Colonic mucosa (tissue), 4 donors: ENCODE results near the gene RIN3. TPM values are rescaled to one million over a fixed set of nuclear protein-coding genes. Genes with fewer than 3 reads are reported as not detected.
"Not testable (repeated sequence)": the region's sequence is repeated elsewhere in the genome, so short reads cannot be mapped to it uniquely, and the experiment has no call there.

Source experiments
- DNase-seq: peaks from one replicate; pipeline ENCODE4 v3.0.0-alpha.2; 2020
- H3K27ac ChIP-seq: fragments of 200-600 bp; one replicate; pipeline ENCODE4 v1.8.0; 2021
- H3K27me3 ChIP-seq: fragments of 200-600 bp; one replicate; pipeline ENCODE4 v1.8.0; 2021
- H3K36me3 ChIP-seq: fragments of 200-600 bp; one replicate; pipeline ENCODE4 v1.8.0; 2021
- H3K4me1 ChIP-seq: fragments of 200-600 bp; one replicate; pipeline ENCODE4 v1.8.0; 2021; ENCODE audit warnings: mild to moderate bottlenecking
- H3K4me3 ChIP-seq: fragments of 200-600 bp; one replicate; pipeline ENCODE4 v1.8.0; 2021
- H3K9ac ChIP-seq, 2 donors: one replicate each; pipeline ENCODE4 v1.7.0; 2013; ENCODE audit warnings: control low read depth in 2 of 2, low read depth in 2 of 2, low read length in 2 of 2
- H3K9me3 ChIP-seq: fragments of 200-600 bp; one replicate; pipeline ENCODE4 v1.8.0; 2021
- intact Hi-C: fragments of 100-400 bp; cut with DNase I; formaldehyde crosslinking; loops from one replicate; pipeline ENCODE4 v1.14.1; 2022
- total RNA-seq, 2 donors: library from RNA; stranded (reverse); fragmentation: NEBNext Ultra II Directional in 1 of 2; extraction: Animal tissue kit (Norgen Biotek cat#: 25700) in 1 of 2; gene quantifications; one replicate each; pipeline ENCODE4 v1.2.1, GENCODE V29; 2021
- TF ChIP-seq, protein P1 (sequence below): fragments of 200-600 bp; IDR thresholded peaks from one replicate; pipeline ENCODE4 v1.8.0; 2022; ENCODE audit warnings: antibody characterized with exemption, mild to moderate bottlenecking
- donor health status: healthy.
- donor health status: DM: no; HTN: no; CAD: no.
- donor health status: DM: no; HTN: no; CAD: no.

Gene RIN3
- total RNA-seq, 2 donors from 2014 or later: 18.4 to 23.2 TPM

DNA sequence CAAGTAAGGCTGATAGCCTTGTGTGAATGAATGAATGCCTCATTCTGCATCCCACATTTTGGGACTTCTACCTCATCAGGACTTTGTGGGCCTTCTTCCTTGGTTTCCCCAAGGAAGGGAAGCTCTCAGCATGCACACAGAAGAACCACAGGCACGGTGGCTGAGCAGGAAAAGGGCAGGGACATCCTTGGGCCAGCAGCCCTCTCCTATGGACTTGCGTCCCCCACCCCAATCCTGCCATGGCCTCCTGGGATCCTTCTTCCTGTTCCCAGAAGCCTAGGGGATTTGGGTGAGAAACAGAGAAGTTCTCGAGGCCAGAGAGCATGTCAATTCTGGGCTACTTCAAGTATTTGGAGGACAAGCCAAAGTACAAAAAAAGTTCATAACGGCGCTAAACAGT lies 165.2 kb downstream of the RIN3 start:
- Histone ChIP-seq H3K4me3 (no peak overlapping the region), H3K4me1 (no peaks in the 10 kb centered on the region), H3K27ac (no peak overlapping the region), H3K27me3 (no peaks in the 10 kb centered on the region), H3K9ac (no peak overlapping the region), H3K9me3 (no peaks in the 10 kb centered on the region), H3K36me3 (no peaks in the 10 kb centered on the region)
- TF ChIP-seq, protein P1, sequence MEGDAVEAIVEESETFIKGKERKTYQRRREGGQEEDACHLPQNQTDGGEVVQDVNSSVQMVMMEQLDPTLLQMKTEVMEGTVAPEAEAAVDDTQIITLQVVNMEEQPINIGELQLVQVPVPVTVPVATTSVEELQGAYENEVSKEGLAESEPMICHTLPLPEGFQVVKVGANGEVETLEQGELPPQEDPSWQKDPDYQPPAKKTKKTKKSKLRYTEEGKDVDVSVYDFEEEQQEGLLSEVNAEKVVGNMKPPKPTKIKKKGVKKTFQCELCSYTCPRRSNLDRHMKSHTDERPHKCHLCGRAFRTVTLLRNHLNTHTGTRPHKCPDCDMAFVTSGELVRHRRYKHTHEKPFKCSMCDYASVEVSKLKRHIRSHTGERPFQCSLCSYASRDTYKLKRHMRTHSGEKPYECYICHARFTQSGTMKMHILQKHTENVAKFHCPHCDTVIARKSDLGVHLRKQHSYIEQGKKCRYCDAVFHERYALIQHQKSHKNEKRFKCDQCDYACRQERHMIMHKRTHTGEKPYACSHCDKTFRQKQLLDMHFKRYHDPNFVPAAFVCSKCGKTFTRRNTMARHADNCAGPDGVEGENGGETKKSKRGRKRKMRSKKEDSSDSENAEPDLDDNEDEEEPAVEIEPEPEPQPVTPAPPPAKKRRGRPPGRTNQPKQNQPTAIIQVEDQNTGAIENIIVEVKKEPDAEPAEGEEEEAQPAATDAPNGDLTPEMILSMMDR: no peak
- intact Hi-C loops: no loop called here
- DNase-seq: no peak

DNA sequence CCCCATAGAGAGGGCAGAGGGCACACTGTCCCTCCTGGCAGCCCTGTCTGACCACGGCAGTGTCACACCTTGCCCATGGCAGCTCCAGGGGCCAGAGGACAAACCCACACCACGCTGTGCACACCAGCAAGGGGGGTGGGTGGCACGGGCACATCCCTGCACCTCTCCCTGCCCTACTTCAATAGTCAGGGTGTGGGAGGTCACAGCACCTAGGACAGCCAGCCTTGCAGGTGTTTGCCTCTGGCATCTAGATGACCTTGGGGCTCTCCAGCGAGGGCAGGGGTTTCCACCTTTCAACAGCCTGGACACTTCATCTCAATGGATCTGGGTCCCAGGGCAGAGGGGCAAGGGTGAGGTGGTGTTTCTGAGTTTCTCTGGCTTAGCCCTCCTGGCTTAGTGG lies 165.7 kb downstream of the RIN3 start:
- no peaks in the 10 kb centered on the region for H3K9me3 ChIP-seq
- H3K27ac ChIP-seq: no peak overlapping the region
- H3K4me3 ChIP-seq: no peak overlapping the region
- H3K9ac ChIP-seq: no peak overlapping the region
- no peaks in the 10 kb centered on the region for H3K4me1 ChIP-seq
- DNase-seq: no peak
- no peaks in the 10 kb centered on the region for H3K27me3 ChIP-seq
- TF ChIP-seq, protein P1: no peak
- intact Hi-C loops: no loop called here
- H3K36me3 ChIP-seq: no peaks in the 10 kb centered on the region

DNA sequence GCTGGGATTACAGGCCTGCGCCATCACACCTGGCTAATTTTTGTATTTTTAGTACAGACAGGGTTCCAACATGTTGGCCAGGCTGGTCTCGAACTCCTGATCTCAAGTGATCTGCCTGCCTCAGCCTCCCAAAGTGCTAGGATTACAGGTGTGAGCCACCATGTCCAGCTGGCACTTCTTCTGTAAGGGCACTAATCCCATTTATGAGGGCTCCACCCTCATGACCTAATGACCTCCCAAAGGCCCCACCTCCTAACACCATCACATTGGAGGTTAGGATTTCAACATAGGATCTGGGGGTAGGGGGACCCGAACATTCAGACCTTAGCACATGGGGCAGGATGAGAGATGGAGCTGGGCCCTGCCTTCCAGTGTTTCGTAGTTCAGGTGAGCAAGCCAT lies 166.7 kb downstream of the RIN3 start:
- H3K27ac ChIP-seq, H3K9me3 ChIP-seq, H3K36me3 ChIP-seq, H3K27me3 ChIP-seq, H3K9ac ChIP-seq, H3K4me3 ChIP-seq, DNase-seq, H3K4me1 ChIP-seq: not testable (repeated sequence)
- intact Hi-C loops: loop anchor here (2.0 to 10.0 kb wide), 2 partner anchors 90 to 556 kb away; partner anchors contain the start of genes CPSF2 and NDUFB1

DNA sequence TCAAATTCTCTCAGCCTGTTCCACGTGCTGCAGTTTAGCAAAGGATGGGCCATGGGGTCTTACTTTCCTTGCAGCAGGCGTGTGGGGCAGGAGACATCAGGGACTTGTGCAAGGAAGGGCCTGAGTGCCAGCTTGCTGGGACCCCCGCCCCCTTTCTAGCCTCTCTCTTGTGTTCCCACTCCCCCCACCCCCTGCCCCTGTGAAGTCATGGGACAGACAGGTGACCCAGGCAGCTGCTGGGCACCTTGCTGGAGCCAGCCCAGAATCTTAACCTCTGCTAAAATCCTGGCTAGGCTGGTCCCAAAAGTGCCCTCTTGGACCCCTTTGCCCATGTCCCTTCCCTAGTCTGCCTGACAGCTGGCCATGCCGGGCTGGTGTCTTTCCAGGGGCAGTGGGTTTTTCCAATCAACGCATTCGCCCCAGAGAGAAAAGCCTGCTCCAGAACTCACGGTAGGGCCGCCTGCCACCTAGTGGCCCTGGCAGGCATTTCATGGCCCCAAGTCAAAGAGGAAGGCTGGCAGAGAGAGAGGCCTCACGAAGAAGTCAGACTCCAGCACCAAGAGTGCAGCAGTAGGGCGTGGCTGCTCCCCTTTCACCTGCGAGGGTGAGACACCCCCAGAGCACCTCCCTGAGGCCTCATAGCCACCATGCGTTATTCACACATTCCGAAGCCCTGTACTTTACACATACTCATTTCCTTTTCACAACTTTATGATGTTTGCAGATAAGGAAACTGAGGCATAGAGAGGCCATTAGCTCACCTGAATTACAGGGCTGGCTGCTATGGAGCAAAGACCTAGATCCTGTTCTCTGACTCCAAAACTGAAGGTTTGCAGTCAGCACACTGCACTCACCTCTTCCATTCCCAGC lies 167.4 kb downstream of the RIN3 start:
- Histone ChIP-seq H3K9me3 (no peaks in the 10 kb centered on the region), H3K27ac (no peak overlapping the region), H3K36me3 (no peaks in the 10 kb centered on the region), H3K27me3 (no peaks in the 10 kb centered on the region), H3K9ac (no peak overlapping the region), H3K4me1 (no peaks in the 10 kb centered on the region), H3K4me3 (no peak overlapping the region)
- DNase-seq: peak; percentile 83
- TF ChIP-seq, protein P1: peak; percentile 97
- intact Hi-C loops: loop anchor here (2.0 to 10.0 kb wide), 2 partner anchors 90 to 556 kb away; partner anchors contain the start of genes CPSF2 and NDUFB1

DNA sequence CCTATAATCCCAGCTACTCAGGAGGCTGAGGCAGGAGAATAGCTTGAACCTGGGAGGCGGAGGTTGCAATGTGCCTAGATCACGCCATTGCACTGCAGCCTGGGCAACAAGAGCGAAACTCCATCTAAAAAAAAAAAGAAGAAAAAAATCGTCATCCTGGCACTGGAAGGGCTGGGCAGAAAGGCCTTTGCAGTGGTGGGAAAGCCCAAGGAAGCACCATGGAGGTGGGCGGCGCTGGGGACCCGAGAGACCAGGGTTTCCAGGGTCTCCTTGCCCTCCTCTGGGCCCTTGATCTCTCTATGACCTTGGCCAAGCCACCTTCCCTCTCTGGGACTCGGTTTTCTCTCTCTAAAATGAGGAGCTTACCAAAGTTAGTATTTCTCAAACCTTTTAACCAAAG lies 169.5 kb downstream of the RIN3 start:
- peaks cover 7% of the 10 kb centered on the region for H3K4me1 ChIP-seq
- H3K27ac ChIP-seq: no peak overlapping the region
- no peaks in the 10 kb centered on the region for H3K9me3 ChIP-seq
- H3K27me3 ChIP-seq: no peaks in the 10 kb centered on the region
- no peak overlapping the region for H3K4me3 ChIP-seq
- intact Hi-C loops: loop anchor here (10.0 kb wide), 1 partner anchor 558 kb away; the partner anchor contains the start of genes CPSF2 and NDUFB1
- H3K9ac ChIP-seq: no peak overlapping the region
- no peaks in the 10 kb centered on the region for H3K36me3 ChIP-seq
- TF ChIP-seq, protein P1: no peak
- DNase-seq: no peak
